ENCODE measurements around the gene CCDC182.

CCDC182 gene

GRCh38 chr17:57697197-57697596 is 47.9 kb downstream of the CCDC182 start:
- DNase-seq = no peak

- DNase-seq = no peak
Measured at GRCh38 chr17:57696050-57696449, 49.0 kb downstream of the CCDC182 start.
